C4-2B (cell line): Measurements from ENCODE around the gene GTF3C5.

ENCODE experiments used
- CTCF ChIP-seq: fragments of 450-650 bp; conservative IDR thresholded peaks from 2 replicates; pipeline ENCODE4 v1.5.1; 2017; ENCODE audit warnings: mild to moderate bottlenecking
- ZFX ChIP-seq: fragments of 450-650 bp; IDR thresholded peaks from 2 replicates; pipeline ENCODE4 v1.6.1; 2017

- no peak for TF ChIP-seq ZFX
- TF ChIP-seq CTCF, result no peak
Observed at GRCh38 chr9:133050781-133051180, 20.0 kb downstream of the GTF3C5 start.
